ENCODE measurements around the gene SRD5A1.

DNA sequence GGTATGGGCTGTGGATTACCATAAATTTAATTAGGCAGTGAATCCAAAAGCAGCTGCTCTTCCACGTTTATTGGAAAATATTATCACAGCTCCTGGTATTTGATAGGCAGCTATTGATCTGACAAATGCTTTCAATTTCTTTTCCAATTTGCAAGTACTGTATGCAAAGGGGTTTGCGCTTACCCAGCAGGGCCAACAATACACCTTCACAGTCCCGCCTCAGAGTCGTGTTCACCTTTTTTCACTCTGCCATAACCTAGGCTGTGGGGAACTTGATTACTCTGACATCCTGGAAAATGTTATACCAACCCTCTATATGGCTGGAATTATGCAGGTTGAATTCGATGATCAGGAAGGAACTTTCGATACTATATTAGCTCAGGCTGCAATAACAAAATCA lies 47.7 kb downstream of the SRD5A1 start:
- no peak for TF ChIP-seq EP300 (IDR thresholded peaks at IDR 0.05; ENCODE audit: borderline replicate concordance in 1 of 2, low read depth in 2 of 2, low read length in 2 of 2)
- TF ChIP-seq RAD21 (IDR thresholded peaks at IDR 0.05 in 1 of 2, conservative IDR thresholded peaks at IDR 0.05 in 1 of 2; ENCODE audit: low read depth in 2 of 2, low read length in 2 of 2), result no peak
- no peak for TF ChIP-seq POLR2A (IDR thresholded peaks at IDR 0.05; ENCODE audit: control extremely low read depth in 1 of 2, low read depth in 2 of 2, low read length in 2 of 2)
- TF ChIP-seq, protein P1, sequence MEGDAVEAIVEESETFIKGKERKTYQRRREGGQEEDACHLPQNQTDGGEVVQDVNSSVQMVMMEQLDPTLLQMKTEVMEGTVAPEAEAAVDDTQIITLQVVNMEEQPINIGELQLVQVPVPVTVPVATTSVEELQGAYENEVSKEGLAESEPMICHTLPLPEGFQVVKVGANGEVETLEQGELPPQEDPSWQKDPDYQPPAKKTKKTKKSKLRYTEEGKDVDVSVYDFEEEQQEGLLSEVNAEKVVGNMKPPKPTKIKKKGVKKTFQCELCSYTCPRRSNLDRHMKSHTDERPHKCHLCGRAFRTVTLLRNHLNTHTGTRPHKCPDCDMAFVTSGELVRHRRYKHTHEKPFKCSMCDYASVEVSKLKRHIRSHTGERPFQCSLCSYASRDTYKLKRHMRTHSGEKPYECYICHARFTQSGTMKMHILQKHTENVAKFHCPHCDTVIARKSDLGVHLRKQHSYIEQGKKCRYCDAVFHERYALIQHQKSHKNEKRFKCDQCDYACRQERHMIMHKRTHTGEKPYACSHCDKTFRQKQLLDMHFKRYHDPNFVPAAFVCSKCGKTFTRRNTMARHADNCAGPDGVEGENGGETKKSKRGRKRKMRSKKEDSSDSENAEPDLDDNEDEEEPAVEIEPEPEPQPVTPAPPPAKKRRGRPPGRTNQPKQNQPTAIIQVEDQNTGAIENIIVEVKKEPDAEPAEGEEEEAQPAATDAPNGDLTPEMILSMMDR (IDR thresholded peaks at IDR 0.05; ENCODE audit: control extremely low read depth in 1 of 3, insufficient read depth in 1 of 3, low read depth in 1 of 3, low read length in 3 of 3), result no peak
- no peak for TF ChIP-seq JUN (IDR thresholded peaks at IDR 0.05; ENCODE audit: low read depth, low read length)
- TF ChIP-seq, protein P2, sequence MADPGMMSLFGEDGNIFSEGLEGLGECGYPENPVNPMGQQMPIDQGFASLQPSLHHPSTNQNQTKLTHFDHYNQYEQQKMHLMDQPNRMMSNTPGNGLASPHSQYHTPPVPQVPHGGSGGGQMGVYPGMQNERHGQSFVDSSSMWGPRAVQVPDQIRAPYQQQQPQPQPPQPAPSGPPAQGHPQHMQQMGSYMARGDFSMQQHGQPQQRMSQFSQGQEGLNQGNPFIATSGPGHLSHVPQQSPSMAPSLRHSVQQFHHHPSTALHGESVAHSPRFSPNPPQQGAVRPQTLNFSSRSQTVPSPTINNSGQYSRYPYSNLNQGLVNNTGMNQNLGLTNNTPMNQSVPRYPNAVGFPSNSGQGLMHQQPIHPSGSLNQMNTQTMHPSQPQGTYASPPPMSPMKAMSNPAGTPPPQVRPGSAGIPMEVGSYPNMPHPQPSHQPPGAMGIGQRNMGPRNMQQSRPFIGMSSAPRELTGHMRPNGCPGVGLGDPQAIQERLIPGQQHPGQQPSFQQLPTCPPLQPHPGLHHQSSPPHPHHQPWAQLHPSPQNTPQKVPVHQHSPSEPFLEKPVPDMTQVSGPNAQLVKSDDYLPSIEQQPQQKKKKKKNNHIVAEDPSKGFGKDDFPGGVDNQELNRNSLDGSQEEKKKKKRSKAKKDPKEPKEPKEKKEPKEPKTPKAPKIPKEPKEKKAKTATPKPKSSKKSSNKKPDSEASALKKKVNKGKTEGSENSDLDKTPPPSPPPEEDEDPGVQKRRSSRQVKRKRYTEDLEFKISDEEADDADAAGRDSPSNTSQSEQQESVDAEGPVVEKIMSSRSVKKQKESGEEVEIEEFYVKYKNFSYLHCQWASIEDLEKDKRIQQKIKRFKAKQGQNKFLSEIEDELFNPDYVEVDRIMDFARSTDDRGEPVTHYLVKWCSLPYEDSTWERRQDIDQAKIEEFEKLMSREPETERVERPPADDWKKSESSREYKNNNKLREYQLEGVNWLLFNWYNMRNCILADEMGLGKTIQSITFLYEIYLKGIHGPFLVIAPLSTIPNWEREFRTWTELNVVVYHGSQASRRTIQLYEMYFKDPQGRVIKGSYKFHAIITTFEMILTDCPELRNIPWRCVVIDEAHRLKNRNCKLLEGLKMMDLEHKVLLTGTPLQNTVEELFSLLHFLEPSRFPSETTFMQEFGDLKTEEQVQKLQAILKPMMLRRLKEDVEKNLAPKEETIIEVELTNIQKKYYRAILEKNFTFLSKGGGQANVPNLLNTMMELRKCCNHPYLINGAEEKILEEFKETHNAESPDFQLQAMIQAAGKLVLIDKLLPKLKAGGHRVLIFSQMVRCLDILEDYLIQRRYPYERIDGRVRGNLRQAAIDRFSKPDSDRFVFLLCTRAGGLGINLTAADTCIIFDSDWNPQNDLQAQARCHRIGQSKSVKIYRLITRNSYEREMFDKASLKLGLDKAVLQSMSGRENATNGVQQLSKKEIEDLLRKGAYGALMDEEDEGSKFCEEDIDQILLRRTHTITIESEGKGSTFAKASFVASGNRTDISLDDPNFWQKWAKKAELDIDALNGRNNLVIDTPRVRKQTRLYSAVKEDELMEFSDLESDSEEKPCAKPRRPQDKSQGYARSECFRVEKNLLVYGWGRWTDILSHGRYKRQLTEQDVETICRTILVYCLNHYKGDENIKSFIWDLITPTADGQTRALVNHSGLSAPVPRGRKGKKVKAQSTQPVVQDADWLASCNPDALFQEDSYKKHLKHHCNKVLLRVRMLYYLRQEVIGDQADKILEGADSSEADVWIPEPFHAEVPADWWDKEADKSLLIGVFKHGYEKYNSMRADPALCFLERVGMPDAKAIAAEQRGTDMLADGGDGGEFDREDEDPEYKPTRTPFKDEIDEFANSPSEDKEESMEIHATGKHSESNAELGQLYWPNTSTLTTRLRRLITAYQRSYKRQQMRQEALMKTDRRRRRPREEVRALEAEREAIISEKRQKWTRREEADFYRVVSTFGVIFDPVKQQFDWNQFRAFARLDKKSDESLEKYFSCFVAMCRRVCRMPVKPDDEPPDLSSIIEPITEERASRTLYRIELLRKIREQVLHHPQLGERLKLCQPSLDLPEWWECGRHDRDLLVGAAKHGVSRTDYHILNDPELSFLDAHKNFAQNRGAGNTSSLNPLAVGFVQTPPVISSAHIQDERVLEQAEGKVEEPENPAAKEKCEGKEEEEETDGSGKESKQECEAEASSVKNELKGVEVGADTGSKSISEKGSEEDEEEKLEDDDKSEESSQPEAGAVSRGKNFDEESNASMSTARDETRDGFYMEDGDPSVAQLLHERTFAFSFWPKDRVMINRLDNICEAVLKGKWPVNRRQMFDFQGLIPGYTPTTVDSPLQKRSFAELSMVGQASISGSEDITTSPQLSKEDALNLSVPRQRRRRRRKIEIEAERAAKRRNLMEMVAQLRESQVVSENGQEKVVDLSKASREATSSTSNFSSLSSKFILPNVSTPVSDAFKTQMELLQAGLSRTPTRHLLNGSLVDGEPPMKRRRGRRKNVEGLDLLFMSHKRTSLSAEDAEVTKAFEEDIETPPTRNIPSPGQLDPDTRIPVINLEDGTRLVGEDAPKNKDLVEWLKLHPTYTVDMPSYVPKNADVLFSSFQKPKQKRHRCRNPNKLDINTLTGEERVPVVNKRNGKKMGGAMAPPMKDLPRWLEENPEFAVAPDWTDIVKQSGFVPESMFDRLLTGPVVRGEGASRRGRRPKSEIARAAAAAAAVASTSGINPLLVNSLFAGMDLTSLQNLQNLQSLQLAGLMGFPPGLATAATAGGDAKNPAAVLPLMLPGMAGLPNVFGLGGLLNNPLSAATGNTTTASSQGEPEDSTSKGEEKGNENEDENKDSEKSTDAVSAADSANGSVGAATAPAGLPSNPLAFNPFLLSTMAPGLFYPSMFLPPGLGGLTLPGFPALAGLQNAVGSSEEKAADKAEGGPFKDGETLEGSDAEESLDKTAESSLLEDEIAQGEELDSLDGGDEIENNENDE (IDR thresholded peaks at IDR 0.05; ENCODE audit: insufficient replicate concordance, low read length), result no peak
- no peak for TF ChIP-seq POLR2AphosphoS5 (IDR thresholded peaks at IDR 0.05; ENCODE audit: low read depth, low read length)
- TF ChIP-seq CHD2 (IDR thresholded peaks at IDR 0.05; ENCODE audit: low read length), result no peak
- no peak for TF ChIP-seq SIN3A (conservative IDR thresholded peaks at IDR 0.05 in 1 of 2, IDR thresholded peaks at IDR 0.05 in 1 of 2; ENCODE audit: low read depth in 1 of 2, low read length in 2 of 2)
- TF ChIP-seq, protein P3, sequence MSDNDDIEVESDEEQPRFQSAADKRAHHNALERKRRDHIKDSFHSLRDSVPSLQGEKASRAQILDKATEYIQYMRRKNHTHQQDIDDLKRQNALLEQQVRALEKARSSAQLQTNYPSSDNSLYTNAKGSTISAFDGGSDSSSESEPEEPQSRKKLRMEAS (IDR thresholded peaks at IDR 0.05), result no peak
- no peak for TF ChIP-seq TAF1 (IDR thresholded peaks at IDR 0.05; ENCODE audit: low read depth, low read length)
- no peak for TF ChIP-seq JUND (IDR thresholded peaks at IDR 0.05; ENCODE audit: low read length)

Measured in H1 (cell line).